Lung (tissue), 13 donors: ENCODE results near the gene ARHGAP32. TPM values are rescaled to one million over a fixed set of nuclear protein-coding genes. Genes with fewer than 3 reads are reported as not detected.

Experiments
- ATAC-seq: fragments of 200-7000 bp; cut with Tn5 transposase; one replicate; pipeline ENCODE4 v1.9.1; 2020; ENCODE audit warnings: moderate number of reproducible peaks; ENCODE audit not compliant: insufficient read depth, low FRiP score
- DNase-seq, 3 donors: peaks; one replicate each; pipeline ENCODE4 v3.0.0-alpha.2; 2013 to 2017
- H3K27ac ChIP-seq, 2 donors: one replicate each; pipeline ENCODE4 v1.5.1; 2013; ENCODE audit warnings: mild to moderate bottlenecking in 2 of 2, moderate library complexity in 2 of 2, control low read depth in 1 of 2, inconsistent platforms in 1 of 2, low read depth in 1 of 2, low read length in 1 of 2
- H3K27me3 ChIP-seq, 3 donors: one replicate each; pipeline ENCODE4 v1.5.1; 2013; ENCODE audit warnings: low read length in 2 of 3; ENCODE audit not compliant: control insufficient read depth in 3 of 3, insufficient read depth in 3 of 3
- H3K36me3 ChIP-seq, 4 donors: one replicate each; pipeline ENCODE4 v1.5.1; 2013; ENCODE audit warnings: low read length in 4 of 4, mild to moderate bottlenecking in 1 of 4, moderate library complexity in 1 of 4; ENCODE audit not compliant: control insufficient read depth in 4 of 4, insufficient read depth in 4 of 4
- H3K4me1 ChIP-seq, 5 donors: one replicate each; pipeline ENCODE4 v1.5.1; 2013; ENCODE audit warnings: low read length in 5 of 5, mild to moderate bottlenecking in 2 of 5, moderate library complexity in 1 of 5; ENCODE audit not compliant: control insufficient read depth in 5 of 5, insufficient read depth in 5 of 5
- H3K4me3 ChIP-seq: one replicate; pipeline ENCODE4 v1.5.1; 2013; ENCODE audit warnings: mild to moderate bottlenecking, control low read depth, moderate library complexity
- H3K9ac ChIP-seq, 2 donors: one replicate each; pipeline ENCODE4 v1.5.1; 2013; ENCODE audit warnings: low read length in 2 of 2, control low read depth in 1 of 2; ENCODE audit not compliant: insufficient read depth in 1 of 2
- H3K9me3 ChIP-seq, 4 donors: one replicate each; pipeline ENCODE4 v1.5.1; 2013; ENCODE audit warnings: low read length in 3 of 4, mild to moderate bottlenecking in 1 of 4, moderate library complexity in 1 of 4; ENCODE audit not compliant: control insufficient read depth in 4 of 4, insufficient read depth in 3 of 4
- WGBS, 2 donors: extraction: QIAGEN DNeasy Blood & Tissue Kit; methylation state at CpG; one replicate each; pipeline ENCODE4 v1.1.7; 2013; 5-methylcytosine and 5-hydroxymethylcytosine counted together
- polyA plus RNA-seq, 2 donors: library from polyadenylated mRNA; stranded (reverse); fragments of 200-250 nt; gene quantifications; one replicate each; pipeline ENCODE4 v1.2.1, GENCODE V29; 2013
- small RNA-seq: library from RNA; depleted of rRNA; stranded (forward); fragments of <200 nt; gene quantifications from one replicate; pipeline ENCODE3, GENCODE V24; 2014; ENCODE audit warnings: low replicate concordance
- total RNA-seq, 2 donors: library from RNA; depleted of rRNA in 1 of 2; stranded (reverse); fragments of >200 nt in 1 of 2; gene quantifications; one replicate each; pipeline ENCODE4 v1.2.1, GENCODE V29; 2014 to 2021
- TF ChIP-seq, protein P1 (sequence below): IDR thresholded peaks from 2 replicates; pipeline ENCODE4 v1.5.1; 2012; ENCODE audit warnings: mild to moderate bottlenecking; ENCODE audit errors: control extremely low read depth, extremely low read depth
- donor health status: control.
- donor health status: control.
- donor health status: Bipolar disorder and iron deficiency.
- donor health status: healthy.
- donor health status: DM: yes; HTN: yes; CAD: no.

ARHGAP32 gene
- total and polyA plus RNA-seq, 4 donors: 4.1 to 28.4 (median 17.0) TPM

DNA sequence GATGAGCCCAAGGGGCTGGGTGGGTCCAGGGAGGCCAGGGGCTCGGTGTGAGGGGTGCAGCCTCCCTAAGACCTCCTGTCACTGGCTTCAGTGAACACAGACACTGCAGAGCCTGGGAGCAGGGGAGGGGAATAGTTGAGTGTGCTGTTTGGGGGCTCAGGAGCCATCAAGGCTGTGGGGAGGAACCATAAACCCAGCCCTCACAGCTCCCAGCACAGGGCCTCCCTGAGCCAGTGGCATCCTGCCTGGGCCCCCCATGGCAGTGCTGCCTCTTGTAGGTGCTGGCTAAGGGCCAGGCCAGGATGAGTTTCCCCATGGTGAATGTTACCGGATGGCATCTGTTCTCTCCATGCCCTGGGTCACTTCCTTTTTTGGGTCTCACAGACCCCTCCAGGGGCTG is 275.4 kb downstream of the ARHGAP32 start:
- WGBS, 2 donors: 69 to 87% methylated on average over 2 of the region's 2 CpGs
- no peak for DNase-seq

DNA sequence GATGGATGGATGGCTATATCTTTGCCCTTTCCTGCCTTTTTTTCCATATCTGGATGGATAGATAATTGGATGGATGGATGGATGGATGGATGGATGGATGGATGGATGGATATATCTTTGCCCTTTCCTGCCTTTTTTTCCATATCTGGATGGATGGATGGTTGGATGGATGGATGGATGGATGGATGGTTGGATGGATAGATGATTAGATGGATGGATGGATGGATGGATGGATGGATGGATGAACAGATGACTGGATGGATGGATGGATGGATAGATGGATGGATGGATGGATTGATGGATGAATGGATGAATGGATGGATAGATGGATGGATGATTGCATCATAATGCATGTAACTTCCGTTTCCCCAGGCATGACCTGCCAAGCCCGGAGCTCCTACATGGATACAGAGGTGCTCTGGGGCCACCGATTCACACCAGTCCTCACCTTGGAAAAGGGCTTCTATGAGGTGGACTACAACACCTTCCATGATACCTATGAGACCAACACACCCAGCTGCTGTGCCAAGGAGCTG is 276.0 kb downstream of the ARHGAP32 start:
- DNase-seq: no peak
- WGBS, 2 donors: 65 to 79% methylated on average over 3 of the region's 3 CpGs
- TF ChIP-seq, protein P1, sequence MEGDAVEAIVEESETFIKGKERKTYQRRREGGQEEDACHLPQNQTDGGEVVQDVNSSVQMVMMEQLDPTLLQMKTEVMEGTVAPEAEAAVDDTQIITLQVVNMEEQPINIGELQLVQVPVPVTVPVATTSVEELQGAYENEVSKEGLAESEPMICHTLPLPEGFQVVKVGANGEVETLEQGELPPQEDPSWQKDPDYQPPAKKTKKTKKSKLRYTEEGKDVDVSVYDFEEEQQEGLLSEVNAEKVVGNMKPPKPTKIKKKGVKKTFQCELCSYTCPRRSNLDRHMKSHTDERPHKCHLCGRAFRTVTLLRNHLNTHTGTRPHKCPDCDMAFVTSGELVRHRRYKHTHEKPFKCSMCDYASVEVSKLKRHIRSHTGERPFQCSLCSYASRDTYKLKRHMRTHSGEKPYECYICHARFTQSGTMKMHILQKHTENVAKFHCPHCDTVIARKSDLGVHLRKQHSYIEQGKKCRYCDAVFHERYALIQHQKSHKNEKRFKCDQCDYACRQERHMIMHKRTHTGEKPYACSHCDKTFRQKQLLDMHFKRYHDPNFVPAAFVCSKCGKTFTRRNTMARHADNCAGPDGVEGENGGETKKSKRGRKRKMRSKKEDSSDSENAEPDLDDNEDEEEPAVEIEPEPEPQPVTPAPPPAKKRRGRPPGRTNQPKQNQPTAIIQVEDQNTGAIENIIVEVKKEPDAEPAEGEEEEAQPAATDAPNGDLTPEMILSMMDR: no peak

More for the DNA sequence above, 275.4 kb downstream of the ARHGAP32 start:
- no peak overlapping the region for H3K4me3 ChIP-seq
- no peaks in the 10 kb centered on the region for H3K27me3 ChIP-seq
- H3K4me1 ChIP-seq: peaks cover 0 to 6% (median 0%) of the 10 kb centered on the region in 5 donors
- TF ChIP-seq, protein P1: no peak
- no peak overlapping the region for H3K27ac ChIP-seq
- no peak for ATAC-seq
- peaks cover 0 to 2% (median 0%) of the 10 kb centered on the region in 4 donors for H3K36me3 ChIP-seq
- H3K9ac ChIP-seq: no peak overlapping the region
- no peaks in the 10 kb centered on the region for H3K9me3 ChIP-seq

DNA sequence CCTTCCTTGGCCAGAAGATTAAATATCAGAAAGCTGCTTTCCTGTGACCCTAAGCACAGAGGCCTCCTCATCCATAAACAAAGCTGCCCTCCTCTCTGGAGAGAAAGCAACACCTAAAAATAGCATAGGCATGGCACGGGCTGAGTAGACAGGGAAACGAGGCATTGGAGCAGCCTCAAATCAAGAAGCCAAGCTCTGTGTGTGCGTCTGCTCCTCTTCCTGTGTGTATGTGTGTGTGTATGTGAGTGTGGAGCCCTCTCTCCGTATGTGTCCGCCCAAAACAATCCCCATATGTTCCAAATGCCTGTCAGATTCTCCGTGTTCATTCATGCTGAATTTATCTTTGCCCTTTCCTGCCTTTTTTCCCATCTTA is 277.0 kb downstream of the ARHGAP32 start:
- no peaks in the 10 kb centered on the region for H3K4me1 ChIP-seq
- H3K27ac ChIP-seq: no peak overlapping the region
- DNase-seq (peak in 1 of 3 donors; percentile 59), ATAC-seq (no peak)
- TF ChIP-seq, protein P1: no peak
- no peaks in the 10 kb centered on the region for H3K27me3 ChIP-seq
- no peak overlapping the region for H3K4me3 ChIP-seq
- WGBS, 2 donors: 77 to 83% methylated on average over 6 of the region's 6 CpGs
- peaks cover 0 to 2% (median 0%) of the 10 kb centered on the region in 4 donors for H3K36me3 ChIP-seq
- peaks cover 0 to 3% (median 0%) of the 10 kb centered on the region in 4 donors for H3K9me3 ChIP-seq
- no peak overlapping the region for H3K9ac ChIP-seq

More for the DNA sequence above, 276.0 kb downstream of the ARHGAP32 start:
- peaks cover 0 to 3% (median 0%) of the 10 kb centered on the region in 5 donors for H3K4me1 ChIP-seq
- H3K9me3 ChIP-seq: peaks cover 0 to 3% (median 0%) of the 10 kb centered on the region in 4 donors
- H3K9ac ChIP-seq: no peak overlapping the region
- no peak overlapping the region for H3K4me3 ChIP-seq
- peaks cover 0 to 2% (median 0%) of the 10 kb centered on the region in 4 donors for H3K36me3 ChIP-seq
- ATAC-seq: no peak
- H3K27me3 ChIP-seq: no peaks in the 10 kb centered on the region
- no peak overlapping the region for H3K27ac ChIP-seq

Small RNA genes within 50 kb of the gene (small RNA-seq; reads per million reads assigned to genes)
- gene RF00019 (not detected), gene RNU6-874P (not detected), gene RNU6-876P (not detected)

Other genes starting within 250 kb of the ARHGAP32 start
- gene TP53AIP1, start 249.5 kb downstream of the ARHGAP32 start, total RNA-seq: 1 to 10 TPM in 1 of 2 donors, under 1 TPM in 1; 0.61 to 1.8 TPM
- gene TP53AIP1, start 249.5 kb downstream of the ARHGAP32 start, polyA plus RNA-seq: 1 to 10 TPM in 1 of 2 donors, under 1 TPM in 1; 0.16 to 1.4 TPM
- gene BARX2, start 183.5 kb upstream of the ARHGAP32 start, total RNA-seq: 1 to 10 TPM in 1 of 2 donors, under 1 TPM in 1; 0.74 to 1.1 TPM
- gene BARX2, start 183.5 kb upstream of the ARHGAP32 start, polyA plus RNA-seq: under 1 TPM; 0.39 to 0.76 TPM